Measurements from ENCODE around the gene VAMP7. TPM values are rescaled to one million over a fixed set of nuclear protein-coding genes. Genes with fewer than 3 reads are reported as not detected.

VAMP7 gene
- total RNA-seq, 1 experiment from 2014 or later: 30.3 TPM

GRCh38 chrX:155988859-155989258 lies 107.7 kb downstream of the VAMP7 start:
- no TSS peak for BruUV-seq (replicated peaks)
- no peak for DNase-seq
- intact Hi-C loops (cut with micrococcal nuclease; ENCODE audit: unreplicated experiment): no loop called here
- H3K9me3 Mint-ChIP-seq (ENCODE audit: low read depth, unreplicated experiment): peaks cover 4% of the 10 kb centered on the region
- H3K4me1 Mint-ChIP-seq (ENCODE audit: low read depth, unreplicated experiment): no peaks in the 10 kb centered on the region
- H3K27me3 Mint-ChIP-seq (ENCODE audit: unreplicated experiment): no peaks in the 10 kb centered on the region
- CTCF ChIA-PET: no interaction called here
- H3K4me3 Mint-ChIP-seq (ENCODE audit: low read depth, unreplicated experiment): no peak overlapping the region
- H3K27ac Mint-ChIP-seq (ENCODE audit: unreplicated experiment): no peak overlapping the region
- TF ChIP-seq CTCF (IDR thresholded peaks at IDR 0.05; ENCODE audit: unreplicated experiment): no peak
- no peaks in the 10 kb centered on the region for H3K36me3 Mint-ChIP-seq (ENCODE audit: insufficient read depth, unreplicated experiment)

Other genes starting within 250 kb of the VAMP7 start
- not detected in 2 replicates for gene IL9R, start 116.4 kb downstream of the VAMP7 start, total RNA-seq (2022)

Measured in Calu3 (cell line).